Uterus (tissue), 2 donors: Measurements from ENCODE around the gene ZNF205.

ENCODE experiments used
- CTCF ChIP-seq, 4 experiments: fragments of 200-600 bp in 2 of 4; fragments of 450-650 bp in 2 of 4; sonication (generic) in 2 of 4; IDR thresholded peaks; one replicate each; pipeline ENCODE4 v1.5.1; 2016 to 2019; ENCODE audit warnings: antibody characterized with exemption in 4 of 4, mild to moderate bottlenecking in 2 of 4, moderate library complexity in 1 of 4
- POLR2A ChIP-seq, 2 donors: fragments of 450-650 bp; IDR thresholded peaks; one replicate each; pipeline ENCODE4 v1.6.1; 2016; ENCODE audit warnings: antibody characterized with exemption in 2 of 2, mild to moderate bottlenecking in 1 of 2, moderate library complexity in 1 of 2

- TF ChIP-seq POLR2A (IDR thresholded peaks at IDR 0.05) (no peak), CTCF (IDR thresholded peaks at IDR 0.05) (no peak)
These were observed 8.0 kb downstream of the ZNF205 start for GRCh38 chr16:3120435-3120834.
